GM12892 (cell line): ENCODE measurements around the gene CCDC40.

Source experiments
- DNase-seq: peaks from one replicate; pipeline ENCODE4 v3.0.0; 2011; ENCODE audit not compliant: insufficient read length
- FAIRE-seq: peaks from 2 replicates; lab custom pipeline; 2011; peaks lifted over from hg19 to GRCh38; lab: Jason Lieb, UNC
- POLR2A ChIP-seq: IDR thresholded peaks from 2 replicates; pipeline ENCODE4 v1.6.1; 2011; ENCODE audit warnings: low read depth, low read length, control low read depth
- POLR2AphosphoS5 ChIP-seq: IDR thresholded peaks from 2 replicates; pipeline ENCODE4 v1.6.1; 2011; ENCODE audit warnings: low read depth, low read length, control low read depth
- TAF1 ChIP-seq: IDR thresholded peaks from 2 replicates; pipeline ENCODE4 v1.6.1; 2011; ENCODE audit warnings: low read depth, mild to moderate bottlenecking, control low read depth, low read length, borderline replicate concordance

Gene CCDC40

DNA sequence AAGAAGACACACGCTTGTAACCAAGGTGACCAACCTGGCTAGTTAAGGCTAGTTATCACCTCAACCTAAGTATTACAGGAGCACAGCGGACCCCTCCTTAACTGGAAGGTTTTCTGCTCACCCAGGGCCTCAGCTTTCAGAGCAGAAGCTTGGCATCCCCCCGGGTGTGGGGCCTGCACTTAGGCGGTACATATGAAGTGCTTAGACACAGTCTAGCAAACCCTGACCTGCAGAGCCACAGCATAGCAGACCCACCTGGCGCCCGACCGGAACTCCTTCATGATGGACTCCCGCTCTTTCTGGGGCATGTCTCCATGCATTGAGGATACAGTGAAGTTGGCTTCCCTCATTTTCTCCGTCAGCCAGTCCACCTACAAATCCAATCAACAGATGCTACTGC lies 100.7 kb downstream of the CCDC40 start:
- FAIRE-seq (no peak), DNase-seq (no peak)
- TF ChIP-seq POLR2AphosphoS5 (no peak), TAF1 (no peak), POLR2A (no peak)

DNA sequence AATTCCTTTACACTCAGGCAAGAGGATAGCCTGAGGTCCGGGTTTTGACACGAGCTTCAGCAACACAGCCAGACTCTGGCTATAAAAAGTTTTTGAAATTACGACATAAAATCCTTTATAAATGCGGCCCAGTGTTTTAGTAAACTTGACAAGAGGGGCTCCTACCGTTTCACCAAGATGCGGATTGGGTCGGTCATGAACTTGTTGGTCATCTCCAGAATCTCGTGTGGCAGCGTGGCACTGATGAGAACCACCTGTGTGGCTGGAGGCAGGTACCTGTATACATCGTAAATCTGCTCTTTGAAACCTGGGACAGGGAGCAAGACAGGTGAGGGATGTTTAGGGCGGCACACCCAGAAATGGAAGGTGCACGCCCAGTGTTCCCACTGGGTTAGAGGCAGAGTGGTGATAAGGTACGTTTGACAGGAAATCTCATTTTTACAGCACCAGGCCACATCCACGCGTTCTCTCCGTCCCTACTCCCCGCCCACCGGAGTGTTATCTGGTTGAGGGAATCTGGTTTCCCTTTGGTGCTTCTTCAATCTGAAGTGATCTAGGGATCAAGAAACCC lies 102.5 kb downstream of the CCDC40 start:
- TF ChIP-seq POLR2A (no peak), POLR2AphosphoS5 (no peak), TAF1 (no peak)
- DNase-seq = no peak
- no peak for FAIRE-seq

DNA sequence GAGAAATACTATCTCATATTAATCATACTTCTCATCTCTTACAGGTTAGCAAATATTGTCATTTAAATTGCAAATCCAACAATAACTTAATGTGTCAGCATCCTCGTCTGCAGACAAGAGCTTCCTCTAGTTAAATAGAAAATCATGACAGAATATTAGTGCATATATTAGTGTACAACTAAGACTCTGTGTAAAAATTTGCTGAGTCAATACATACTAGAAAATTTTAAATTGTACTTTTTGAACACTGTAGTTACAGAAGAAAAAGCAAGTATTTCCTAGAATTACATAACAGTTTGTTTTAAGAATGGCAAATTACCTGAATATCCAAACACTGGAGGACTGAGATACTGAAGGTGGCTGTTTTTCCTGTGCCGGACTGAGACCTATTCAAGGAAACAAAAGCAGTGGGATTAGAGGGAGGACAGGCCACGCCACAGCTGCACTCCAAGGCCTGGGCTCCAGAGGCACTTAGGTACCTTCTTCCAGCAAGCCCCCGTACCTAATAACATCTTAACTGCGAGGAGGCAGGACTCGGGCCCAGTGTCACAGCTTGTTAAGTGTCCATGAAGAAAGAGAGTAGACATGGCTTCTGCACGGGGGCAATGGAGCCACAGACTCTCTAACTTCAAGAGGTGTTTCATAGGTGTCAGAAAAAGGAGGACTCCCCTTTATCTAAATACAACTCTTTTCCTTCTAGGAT lies 105.2 kb downstream of the CCDC40 start:
- FAIRE-seq (no peak), DNase-seq (no peak)
- TF ChIP-seq TAF1 = no peak
- TF ChIP-seq POLR2A = no peak
- TF ChIP-seq POLR2AphosphoS5 = no peak

DNA sequence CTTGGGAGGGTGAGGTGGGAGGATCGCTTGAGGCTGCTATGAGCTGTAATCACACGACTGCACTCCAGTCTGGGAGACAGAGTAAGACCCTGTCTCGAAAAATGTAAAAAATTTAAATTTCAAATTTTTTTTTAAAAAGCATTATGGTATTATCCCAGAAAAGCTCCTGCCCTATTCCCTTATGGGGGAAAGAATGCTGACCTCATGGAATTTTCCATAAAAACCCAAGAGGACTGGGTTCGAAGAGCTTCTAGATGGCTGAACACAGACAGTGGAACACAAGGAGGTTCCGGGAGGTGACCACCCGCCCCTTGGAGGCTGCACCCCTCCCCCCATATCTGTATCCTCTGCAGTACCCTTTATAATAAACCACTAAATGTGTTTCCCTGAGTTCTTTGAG lies 106.5 kb downstream of the CCDC40 start:
- no peak for DNase-seq
- FAIRE-seq = no peak
- no peak for TF ChIP-seq POLR2A
- no peak for TF ChIP-seq TAF1
- TF ChIP-seq POLR2AphosphoS5 = no peak

DNA sequence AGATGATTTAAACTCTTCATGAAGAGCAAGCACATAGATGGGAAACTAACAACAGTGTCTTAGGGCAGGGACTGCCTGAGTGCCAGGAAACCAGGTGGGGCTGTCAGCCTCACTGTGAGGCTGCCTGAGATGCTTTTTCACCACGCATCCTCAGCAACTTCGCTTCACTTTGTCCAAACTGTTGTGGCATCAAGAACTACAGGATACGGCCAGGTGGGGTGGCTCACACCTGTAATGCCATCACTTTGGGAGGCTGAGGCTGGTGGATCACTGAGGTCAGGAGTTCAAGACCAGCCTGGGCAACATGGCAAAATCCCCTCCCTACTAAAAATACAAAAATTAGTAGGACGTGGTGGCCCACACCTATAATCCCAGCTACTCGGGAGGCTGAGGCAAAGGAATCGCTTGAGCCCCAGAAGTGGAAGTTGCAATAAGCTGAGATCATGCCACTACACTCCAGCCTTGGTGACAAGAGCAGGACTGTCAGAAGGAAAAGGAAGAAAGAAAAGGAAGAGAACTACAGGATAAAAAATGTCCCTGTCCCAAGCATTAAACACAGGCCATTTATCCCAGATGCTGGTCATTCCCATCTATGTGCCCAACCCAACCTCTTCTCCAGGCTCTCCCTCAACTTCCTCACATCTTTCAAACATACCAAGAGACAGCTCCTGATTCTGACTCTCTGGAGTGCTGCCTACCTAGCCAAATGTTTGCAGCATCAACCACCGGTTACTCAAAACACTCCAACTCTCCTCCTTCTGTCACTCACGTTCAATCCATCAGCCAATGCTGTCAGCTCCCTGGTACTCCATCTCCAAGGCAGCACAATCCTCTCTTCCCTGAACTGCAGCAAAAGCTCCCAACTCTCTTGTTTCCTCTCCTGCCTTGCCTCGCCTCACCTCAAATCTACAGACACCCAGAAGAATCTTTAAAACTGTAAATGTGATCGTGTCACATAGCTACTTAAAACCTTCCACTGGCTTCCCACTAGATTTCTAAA lies 108.9 kb downstream of the CCDC40 start:
- FAIRE-seq (peak; percentile 21), DNase-seq (no peak)
- no peak for TF ChIP-seq POLR2A
- no peak for TF ChIP-seq TAF1
- no peak for TF ChIP-seq POLR2AphosphoS5

DNA sequence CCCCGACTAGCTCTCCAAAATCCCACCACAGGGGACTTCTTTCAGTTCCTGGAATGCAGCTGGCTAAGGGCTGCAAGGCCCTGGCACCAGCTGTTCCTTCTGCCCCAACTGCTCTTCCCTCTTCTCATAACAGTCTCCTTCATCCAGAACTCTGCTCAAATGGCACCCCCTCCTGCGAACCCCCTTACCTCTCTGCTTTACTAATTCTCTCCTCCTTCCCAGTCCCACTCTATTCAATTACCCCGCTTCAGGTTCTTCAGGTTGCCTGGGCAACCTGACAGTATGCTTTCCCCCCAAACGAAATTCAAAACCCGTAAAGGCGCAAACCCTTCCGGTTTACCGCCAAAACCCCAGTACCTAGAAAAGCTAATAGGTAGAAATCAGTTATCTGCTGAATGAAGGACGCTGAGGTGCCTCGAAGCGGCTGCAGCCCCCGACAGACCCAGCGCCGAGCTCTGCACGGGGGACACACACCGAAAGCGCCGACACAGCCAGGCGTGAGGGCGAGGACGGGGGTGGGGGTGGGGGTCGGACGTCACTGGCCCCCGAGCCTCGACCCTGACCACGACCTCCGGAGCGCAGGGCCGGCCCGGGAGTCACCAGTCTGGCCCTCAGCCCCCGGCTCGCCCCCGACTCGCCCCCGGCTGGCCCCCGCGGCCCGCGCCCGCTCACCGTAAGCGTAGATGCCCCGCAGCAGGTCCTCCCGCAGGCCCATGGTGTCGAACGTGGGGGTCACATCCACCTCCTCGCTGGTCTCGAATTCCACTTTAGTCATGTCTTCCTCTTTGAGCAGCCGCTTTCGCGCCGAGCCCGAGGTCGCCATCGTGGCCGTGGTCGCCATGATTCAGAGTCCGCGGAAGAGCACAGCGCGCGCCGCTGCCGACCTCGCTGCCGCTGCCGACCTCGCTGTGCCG lies 109.9 kb downstream of the CCDC40 start:
- DNase-seq (no peak), FAIRE-seq (no peak)
- TF ChIP-seq POLR2A (no peak), TAF1 (peak; percentile 43; the same call in 1 of the 2 replicates)

DNA sequence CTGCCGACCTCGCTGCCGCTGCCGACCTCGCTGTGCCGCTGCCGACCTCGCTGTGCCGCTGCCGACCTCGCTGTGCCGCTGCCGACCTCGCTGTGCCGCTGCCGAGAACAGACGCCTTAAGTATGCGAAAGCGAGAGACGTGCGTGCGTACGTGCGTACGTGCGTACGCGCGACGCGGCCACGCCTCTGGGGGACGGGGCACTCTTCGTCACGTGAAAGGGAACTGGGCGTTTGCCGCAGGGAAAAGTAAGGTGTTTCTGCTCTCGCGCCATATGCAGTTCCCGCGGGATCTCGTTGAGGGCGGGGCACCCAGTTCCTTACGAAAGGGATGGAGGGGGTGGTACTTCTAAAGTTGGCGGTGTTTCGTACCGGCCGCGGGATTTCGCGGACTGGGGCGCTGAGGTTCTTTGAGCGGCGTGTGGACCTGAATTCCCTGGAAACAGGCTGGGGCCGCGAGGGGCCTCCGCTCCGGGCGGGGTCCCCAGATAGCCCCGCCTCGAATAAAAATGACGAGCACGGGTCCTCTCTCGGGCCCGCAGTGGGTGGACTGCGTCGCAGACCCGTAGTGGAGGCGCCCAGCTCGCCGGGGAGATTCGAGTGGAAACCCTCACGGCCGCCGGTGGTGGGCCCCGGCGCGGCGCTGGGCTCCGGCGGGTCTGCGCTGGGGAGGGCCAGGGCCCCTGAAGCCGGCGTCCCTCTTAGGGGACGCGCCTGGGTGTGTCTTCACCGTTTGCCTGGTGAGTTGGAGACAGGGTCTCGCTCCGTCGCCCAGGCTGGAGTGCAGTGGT lies 110.8 kb downstream of the CCDC40 start, which contains the start of gene EIF4A3:
Gene EIF4A3 (minus strand): TSS at position 94 of the 788 bp plus-strand sequence. CDS start 167 bp downstream, outside the sequence.
- peak; percentile 95 for DNase-seq
- peak; percentile 100 for FAIRE-seq
- peak; percentile 5; the same call in 1 of the 2 replicates for TF ChIP-seq TAF1
- TF ChIP-seq POLR2A = peak; percentile 93; the same call in 1 of the 2 replicates
- TF ChIP-seq POLR2AphosphoS5 = peak; percentile 86
